Tibial nerve (tissue), 3 donors: ENCODE data around the gene AMPD1.

ENCODE experiments used
- POLR2A ChIP-seq, 2 donors: fragments of 450-650 bp; IDR thresholded peaks; one replicate each; pipeline ENCODE4 v1.6.1; 2017; ENCODE audit warnings: antibody characterized with exemption in 2 of 2, mild to moderate bottlenecking in 2 of 2, moderate library complexity in 2 of 2
- TF ChIP-seq, protein P1 (sequence below), 5 experiments: fragments of 200-600 bp in 3 of 5; fragments of 450-650 bp in 2 of 5; sonication (generic) in 3 of 5; IDR thresholded peaks; one replicate each; pipeline ENCODE4 v1.5.1; 2016 to 2019; ENCODE audit warnings: antibody characterized with exemption in 5 of 5, mild to moderate bottlenecking in 3 of 5, moderate library complexity in 2 of 5

DNA sequence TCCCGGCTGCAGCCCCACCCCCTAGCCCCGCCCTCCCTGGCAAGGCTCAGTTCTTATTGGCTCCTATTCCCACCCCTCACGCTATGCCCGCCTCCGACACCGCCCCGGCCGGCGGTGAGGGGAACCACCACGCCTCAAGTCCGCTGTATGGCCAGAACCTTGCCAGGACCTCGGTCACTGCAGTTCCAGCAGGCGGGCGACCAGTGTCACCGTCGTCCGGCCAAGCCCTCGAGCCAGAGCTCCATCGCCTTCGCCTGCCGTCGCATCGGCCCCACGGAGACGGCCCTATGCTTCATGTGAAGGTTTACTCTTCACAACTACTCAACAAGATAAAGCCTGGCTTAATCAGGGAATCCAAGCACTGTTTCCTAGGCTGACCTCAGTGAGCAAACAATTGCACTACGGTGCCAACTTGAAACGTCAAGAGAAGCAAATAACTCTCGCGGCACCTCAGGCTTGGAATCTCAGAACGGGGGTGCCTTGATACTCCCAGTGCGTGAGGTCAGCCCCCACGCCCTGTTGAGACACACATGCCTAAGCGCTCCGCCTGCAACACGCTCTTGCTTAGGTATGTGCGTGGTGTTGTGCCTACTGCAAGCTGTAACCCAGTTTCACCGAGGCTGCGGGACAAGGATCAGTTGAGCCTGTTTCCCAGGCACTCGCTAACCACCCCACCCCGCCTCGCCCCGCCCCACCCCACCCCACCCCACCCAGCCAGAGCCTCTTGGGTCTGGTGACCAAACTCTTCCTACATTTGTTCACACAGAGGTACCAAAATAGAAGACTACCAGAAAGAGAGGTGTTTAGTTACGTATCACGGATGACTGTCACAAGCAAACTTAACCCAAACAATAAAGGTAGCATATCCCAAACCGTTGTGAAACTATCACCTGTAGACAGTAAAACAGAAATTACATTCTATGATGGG is 25.0 kb downstream of the AMPD1 start:
- peak in 1 of 2 donors; percentile 73 for TF ChIP-seq POLR2A (IDR thresholded peaks at IDR 0.05)
- TF ChIP-seq, protein P1, sequence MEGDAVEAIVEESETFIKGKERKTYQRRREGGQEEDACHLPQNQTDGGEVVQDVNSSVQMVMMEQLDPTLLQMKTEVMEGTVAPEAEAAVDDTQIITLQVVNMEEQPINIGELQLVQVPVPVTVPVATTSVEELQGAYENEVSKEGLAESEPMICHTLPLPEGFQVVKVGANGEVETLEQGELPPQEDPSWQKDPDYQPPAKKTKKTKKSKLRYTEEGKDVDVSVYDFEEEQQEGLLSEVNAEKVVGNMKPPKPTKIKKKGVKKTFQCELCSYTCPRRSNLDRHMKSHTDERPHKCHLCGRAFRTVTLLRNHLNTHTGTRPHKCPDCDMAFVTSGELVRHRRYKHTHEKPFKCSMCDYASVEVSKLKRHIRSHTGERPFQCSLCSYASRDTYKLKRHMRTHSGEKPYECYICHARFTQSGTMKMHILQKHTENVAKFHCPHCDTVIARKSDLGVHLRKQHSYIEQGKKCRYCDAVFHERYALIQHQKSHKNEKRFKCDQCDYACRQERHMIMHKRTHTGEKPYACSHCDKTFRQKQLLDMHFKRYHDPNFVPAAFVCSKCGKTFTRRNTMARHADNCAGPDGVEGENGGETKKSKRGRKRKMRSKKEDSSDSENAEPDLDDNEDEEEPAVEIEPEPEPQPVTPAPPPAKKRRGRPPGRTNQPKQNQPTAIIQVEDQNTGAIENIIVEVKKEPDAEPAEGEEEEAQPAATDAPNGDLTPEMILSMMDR (IDR thresholded peaks at IDR 0.05), result peak; percentile 18 to 58 (median 30)
